WTC11 (cell line): ENCODE data around the gene HAPLN3. TPM values are rescaled to one million over a fixed set of nuclear protein-coding genes. Genes with fewer than 3 reads are reported as not detected.

Source experiments
- ATAC-seq: fragments of 200-7000 bp; cut with Tn5 transposase; 2 replicates; pipeline ENCODE4 v1.10.0; 2021; ENCODE audit warnings: mild to moderate bottlenecking, moderate library complexity
- CTCF ChIA-PET: fragments of 300-600 bp; sonication (Branson Sonifier 250); formaldehyde crosslinking; loops from one replicate; lab custom pipeline; 2021; ENCODE audit warnings: antibody characterized with exemption; lab: Charles Lee
- POLR2A ChIA-PET: fragments of 350-600 bp; sonication (Branson Sonifier 250); formaldehyde crosslinking; loops from one replicate; lab custom pipeline; 2021; ENCODE audit warnings: antibody characterized with exemption; lab: Charles Lee
- DNase-seq: peaks from one replicate; pipeline ENCODE4 v3.0.0; 2021; ENCODE audit warnings: low spot score
- H3K27ac Mint-ChIP-seq: 2 replicates; pipeline ENCODE4 v1.8.0; 2021; ENCODE audit warnings: mixed read lengths
- H3K27me3 Mint-ChIP-seq: 2 replicates; pipeline ENCODE4 v1.8.0; 2021; ENCODE audit warnings: low read depth, mild to moderate bottlenecking, moderate library complexity, mixed read lengths
- H3K36me3 Mint-ChIP-seq: 2 replicates; pipeline ENCODE4 v1.8.0; 2021; ENCODE audit warnings: mixed read lengths
- H3K4me1 Mint-ChIP-seq: 2 replicates; pipeline ENCODE4 v1.8.0; 2022; ENCODE audit warnings: mixed read lengths
- H3K4me3 Mint-ChIP-seq: 2 replicates; pipeline ENCODE4 v1.8.0; 2021; ENCODE audit warnings: mild to moderate bottlenecking, moderate library complexity, mixed read lengths
- H3K9me3 Mint-ChIP-seq: 2 replicates; pipeline ENCODE4 v1.8.0; 2021; ENCODE audit warnings: mixed read lengths
- ETV6 ChIP-seq: sonication (generic); formaldehyde crosslinking; IDR thresholded peaks from 2 replicates; pipeline ENCODE4 v1.8.1; 2022; ENCODE audit warnings: mild to moderate bottlenecking, missing genetic modification reagents
- FOXK1 ChIP-seq: sonication (generic); formaldehyde crosslinking; IDR thresholded peaks from 2 replicates; pipeline ENCODE4 v1.8.0; 2022; ENCODE audit warnings: mild to moderate bottlenecking, moderate library complexity, missing genetic modification reagents
- FOXP1 ChIP-seq: sonication (generic); formaldehyde crosslinking; IDR thresholded peaks from 2 replicates; pipeline ENCODE4 v1.8.0; 2022; ENCODE audit warnings: missing genetic modification reagents, mild to moderate bottlenecking, moderate library complexity, borderline replicate concordance
- FOXP4 ChIP-seq: sonication (generic); formaldehyde crosslinking; IDR thresholded peaks from 2 replicates; pipeline ENCODE4 v1.8.0; 2022; ENCODE audit warnings: mild to moderate bottlenecking, missing genetic modification reagents
- JUN ChIP-seq: sonication (generic); formaldehyde crosslinking; IDR thresholded peaks from 2 replicates; pipeline ENCODE4 v1.8.0; 2023; ENCODE audit warnings: mild to moderate bottlenecking, missing genetic modification reagents
- MXD4 ChIP-seq: fragments of 250-450 bp; sonication (Bioruptor Pico); IDR thresholded peaks from 2 replicates; pipeline ENCODE4 v1.8.0; 2021; ENCODE audit warnings: mild to moderate bottlenecking, moderate library complexity, borderline replicate concordance
- RORB ChIP-seq: fragments of 250-450 bp; sonication (Bioruptor Pico); IDR thresholded peaks from 2 replicates; pipeline ENCODE4 v1.9.0; 2021; ENCODE audit warnings: mild to moderate bottlenecking
- SP1 ChIP-seq: sonication (generic); formaldehyde crosslinking; conservative IDR thresholded peaks from 2 replicates; pipeline ENCODE4 v1.8.1; 2022; ENCODE audit warnings: missing genetic modification reagents
- TCF7 ChIP-seq: sonication (generic); formaldehyde crosslinking; IDR thresholded peaks from 2 replicates; pipeline ENCODE4 v1.8.0; 2022; ENCODE audit warnings: mild to moderate bottlenecking, low read depth, missing genetic modification reagents, moderate library complexity
- ZNF121 ChIP-seq: sonication (generic); formaldehyde crosslinking; IDR thresholded peaks from 2 replicates; pipeline ENCODE4 v1.8.0; 2023; ENCODE audit warnings: missing genetic modification reagents
- ZNF138 ChIP-seq: sonication (generic); formaldehyde crosslinking; conservative IDR thresholded peaks from 2 replicates; pipeline ENCODE4 v1.8.1; 2022; ENCODE audit warnings: mild to moderate bottlenecking, moderate library complexity, missing genetic modification reagents
- ZNF396 ChIP-seq: fragments of 250-450 bp; sonication (Bioruptor Pico); IDR thresholded peaks from 2 replicates; pipeline ENCODE4 v1.8.0; 2021; ENCODE audit warnings: mild to moderate bottlenecking, moderate library complexity, borderline replicate concordance
- total RNA-seq: library from RNA; stranded (reverse); gene quantifications from 3 replicates; pipeline ENCODE4 v1.2.3, GENCODE V29; 2021
- TF ChIP-seq, protein P1 (sequence below): fragments of 250-450 bp; sonication (Bioruptor Pico); IDR thresholded peaks from 2 replicates; pipeline ENCODE4 v2.1.2; 2022; ENCODE audit warnings: mild to moderate bottlenecking, moderate library complexity
- TF ChIP-seq, protein P2 (sequence below): sonication (generic); formaldehyde crosslinking; IDR thresholded peaks from 2 replicates; pipeline ENCODE4 v1.8.1; 2023; ENCODE audit warnings: mild to moderate bottlenecking, missing genetic modification reagents
- TF ChIP-seq, protein P3 (sequence below): sonication (generic); formaldehyde crosslinking; IDR thresholded peaks from 2 replicates; pipeline ENCODE4 v1.8.1; 2023; ENCODE audit warnings: mild to moderate bottlenecking, missing genetic modification reagents, moderate library complexity
- TF ChIP-seq, protein P4 (sequence below): sonication (generic); formaldehyde crosslinking; IDR thresholded peaks from 2 replicates; pipeline ENCODE4 v1.8.1; 2023; ENCODE audit warnings: mild to moderate bottlenecking, moderate library complexity, missing genetic modification reagents

The HAPLN3 gene
- total RNA-seq, 1 experiment from 2014 or later, result 50.6 TPM

DNA sequence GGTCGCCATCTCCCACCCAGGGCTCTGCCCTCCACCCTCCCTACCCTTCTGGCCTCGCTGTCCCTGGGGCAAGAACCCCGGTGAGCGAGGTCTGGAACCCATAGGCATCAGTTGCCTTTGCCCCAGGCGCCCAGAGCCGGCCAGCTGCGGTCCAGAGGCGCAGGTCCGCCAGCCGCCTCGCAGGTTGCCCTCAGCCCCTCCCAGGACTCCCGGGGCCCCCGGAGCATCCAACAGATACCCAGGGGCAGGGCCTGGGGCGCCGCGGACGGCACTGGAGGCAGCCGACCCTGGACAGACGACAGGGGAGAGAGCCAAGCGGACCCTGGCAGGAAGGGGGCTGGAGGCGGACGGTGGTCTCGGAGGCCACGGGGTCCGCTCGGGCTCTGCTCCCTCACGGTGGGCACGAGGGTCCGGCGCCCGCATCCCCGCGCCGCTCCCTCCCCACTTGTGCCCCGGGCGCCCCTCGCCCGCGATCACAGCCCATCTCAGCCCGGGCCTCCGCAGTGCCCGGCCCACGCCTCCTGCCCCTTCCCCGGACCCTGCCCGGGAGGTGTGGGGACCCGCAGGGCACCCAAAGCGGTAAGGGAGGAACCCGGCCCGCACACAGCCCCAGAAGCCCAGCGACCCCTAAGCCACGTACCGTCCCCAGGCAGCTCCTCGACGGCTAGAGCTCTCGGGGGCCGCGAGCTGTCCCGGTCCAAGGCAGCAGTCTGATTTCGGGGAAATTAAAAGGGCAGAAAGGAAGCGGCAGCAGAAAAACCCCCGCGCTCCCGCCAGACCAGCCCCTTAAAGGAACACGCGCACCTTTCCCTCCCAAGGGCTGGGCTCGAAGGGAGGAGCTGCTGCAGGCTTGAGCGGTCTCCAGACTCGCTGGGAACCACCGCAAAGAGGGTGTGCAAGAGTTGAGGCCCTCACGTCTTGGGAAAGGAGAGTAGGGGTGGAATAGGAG is at the start of gene HAPLN3 (continued):
- no peak for TF ChIP-seq JUN (CRISPR knock-in tag)
- TF ChIP-seq, protein P1, sequence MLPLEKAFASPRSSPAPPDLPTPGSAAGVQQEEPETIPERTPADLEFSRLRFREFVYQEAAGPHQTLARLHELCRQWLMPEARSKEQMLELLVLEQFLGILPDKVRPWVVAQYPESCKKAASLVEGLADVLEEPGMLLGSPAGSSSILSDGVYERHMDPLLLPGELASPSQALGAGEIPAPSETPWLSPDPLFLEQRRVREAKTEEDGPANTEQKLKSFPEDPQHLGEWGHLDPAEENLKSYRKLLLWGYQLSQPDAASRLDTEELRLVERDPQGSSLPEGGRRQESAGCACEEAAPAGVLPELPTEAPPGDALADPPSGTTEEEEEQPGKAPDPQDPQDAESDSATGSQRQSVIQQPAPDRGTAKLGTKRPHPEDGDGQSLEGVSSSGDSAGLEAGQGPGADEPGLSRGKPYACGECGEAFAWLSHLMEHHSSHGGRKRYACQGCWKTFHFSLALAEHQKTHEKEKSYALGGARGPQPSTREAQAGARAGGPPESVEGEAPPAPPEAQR (CRISPR knock-in tag), result no peak

GRCh38 chr15:88940110-88940675 is 44.8 kb upstream of the HAPLN3 start:
- CTCF ChIA-PET, result interaction anchor here (0.6 to 1.4 kb wide), 5 partner anchors 23 to 62 kb away, joined by 3 to 6 read pairs (median 4); no protein-coding TSS in a partner anchor
- Mint-ChIP-seq H3K4me1 (peaks cover 49% of the 10 kb centered on the region), H3K9me3 (peaks cover 27% of the 10 kb centered on the region), H3K36me3 (peaks cover 27% of the 10 kb centered on the region)
- no peak for TF ChIP-seq MXD4 (CRISPR knock-in tag)
- no peak for TF ChIP-seq TCF7
- no peak for TF ChIP-seq RORB
- TF ChIP-seq, protein P2, sequence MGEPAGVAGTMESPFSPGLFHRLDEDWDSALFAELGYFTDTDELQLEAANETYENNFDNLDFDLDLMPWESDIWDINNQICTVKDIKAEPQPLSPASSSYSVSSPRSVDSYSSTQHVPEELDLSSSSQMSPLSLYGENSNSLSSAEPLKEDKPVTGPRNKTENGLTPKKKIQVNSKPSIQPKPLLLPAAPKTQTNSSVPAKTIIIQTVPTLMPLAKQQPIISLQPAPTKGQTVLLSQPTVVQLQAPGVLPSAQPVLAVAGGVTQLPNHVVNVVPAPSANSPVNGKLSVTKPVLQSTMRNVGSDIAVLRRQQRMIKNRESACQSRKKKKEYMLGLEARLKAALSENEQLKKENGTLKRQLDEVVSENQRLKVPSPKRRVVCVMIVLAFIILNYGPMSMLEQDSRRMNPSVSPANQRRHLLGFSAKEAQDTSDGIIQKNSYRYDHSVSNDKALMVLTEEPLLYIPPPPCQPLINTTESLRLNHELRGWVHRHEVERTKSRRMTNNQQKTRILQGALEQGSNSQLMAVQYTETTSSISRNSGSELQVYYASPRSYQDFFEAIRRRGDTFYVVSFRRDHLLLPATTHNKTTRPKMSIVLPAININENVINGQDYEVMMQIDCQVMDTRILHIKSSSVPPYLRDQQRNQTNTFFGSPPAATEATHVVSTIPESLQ (CRISPR knock-in tag), result no peak
- TF ChIP-seq SP1, result no peak
- TF ChIP-seq, all 79 proteins: peak for 0
- DNase-seq, result no peak
- H3K4me3 Mint-ChIP-seq, result no peak overlapping the region
- H3K27ac Mint-ChIP-seq, result peak overlapping the region; percentile 42; the same call in 1 of the 2 replicates
- POLR2A ChIA-PET, result interaction anchor here (1.0 kb wide), 1 partner anchor 59 kb away, joined by 3 read pairs; no protein-coding TSS in a partner anchor
- peaks cover 5% of the 10 kb centered on the region for H3K27me3 Mint-ChIP-seq
- ATAC-seq, result no peak

DNA sequence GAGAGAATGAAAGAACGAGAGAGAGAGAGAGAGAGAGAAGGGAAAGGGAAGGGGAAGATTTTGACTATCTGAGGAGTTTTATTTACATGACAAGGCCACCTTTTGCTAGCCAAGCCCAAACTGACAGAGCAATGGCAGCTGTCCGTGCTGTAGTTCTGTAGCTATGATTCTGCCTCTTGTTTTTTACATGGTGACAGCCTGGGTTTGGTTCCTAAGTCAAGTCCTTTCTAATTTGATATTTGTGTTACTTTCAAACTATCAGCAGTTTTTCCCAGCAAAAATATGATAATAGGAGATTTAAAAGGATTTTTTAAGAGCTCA is 44.1 kb upstream of the HAPLN3 start:
- Mint-ChIP-seq H3K27me3 (peaks cover 9% of the 10 kb centered on the region), H3K36me3 (peaks cover 35% of the 10 kb centered on the region), H3K4me1 (peaks cover 49% of the 10 kb centered on the region), H3K27ac (peak overlapping the region; percentile 95), H3K9me3 (peaks cover 35% of the 10 kb centered on the region), H3K4me3 (no peak overlapping the region)
- ChIA-PET CTCF (interaction anchor here (0.6 to 2.0 kb wide), 7 partner anchors 9 to 238 kb away, joined by 3 to 9 read pairs (median 4); no protein-coding TSS in a partner anchor), POLR2A (interaction anchor here (1.0 kb wide), 1 partner anchor 60 kb away, joined by 3 read pairs; no protein-coding TSS in a partner anchor)
- DNase-seq (no peak), ATAC-seq (peak; percentile 44; the same call in 1 of the 2 replicates)
- TF ChIP-seq, protein P3, sequence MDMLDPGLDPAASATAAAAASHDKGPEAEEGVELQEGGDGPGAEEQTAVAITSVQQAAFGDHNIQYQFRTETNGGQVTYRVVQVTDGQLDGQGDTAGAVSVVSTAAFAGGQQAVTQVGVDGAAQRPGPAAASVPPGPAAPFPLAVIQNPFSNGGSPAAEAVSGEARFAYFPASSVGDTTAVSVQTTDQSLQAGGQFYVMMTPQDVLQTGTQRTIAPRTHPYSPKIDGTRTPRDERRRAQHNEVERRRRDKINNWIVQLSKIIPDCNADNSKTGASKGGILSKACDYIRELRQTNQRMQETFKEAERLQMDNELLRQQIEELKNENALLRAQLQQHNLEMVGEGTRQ, result no peak

DNA sequence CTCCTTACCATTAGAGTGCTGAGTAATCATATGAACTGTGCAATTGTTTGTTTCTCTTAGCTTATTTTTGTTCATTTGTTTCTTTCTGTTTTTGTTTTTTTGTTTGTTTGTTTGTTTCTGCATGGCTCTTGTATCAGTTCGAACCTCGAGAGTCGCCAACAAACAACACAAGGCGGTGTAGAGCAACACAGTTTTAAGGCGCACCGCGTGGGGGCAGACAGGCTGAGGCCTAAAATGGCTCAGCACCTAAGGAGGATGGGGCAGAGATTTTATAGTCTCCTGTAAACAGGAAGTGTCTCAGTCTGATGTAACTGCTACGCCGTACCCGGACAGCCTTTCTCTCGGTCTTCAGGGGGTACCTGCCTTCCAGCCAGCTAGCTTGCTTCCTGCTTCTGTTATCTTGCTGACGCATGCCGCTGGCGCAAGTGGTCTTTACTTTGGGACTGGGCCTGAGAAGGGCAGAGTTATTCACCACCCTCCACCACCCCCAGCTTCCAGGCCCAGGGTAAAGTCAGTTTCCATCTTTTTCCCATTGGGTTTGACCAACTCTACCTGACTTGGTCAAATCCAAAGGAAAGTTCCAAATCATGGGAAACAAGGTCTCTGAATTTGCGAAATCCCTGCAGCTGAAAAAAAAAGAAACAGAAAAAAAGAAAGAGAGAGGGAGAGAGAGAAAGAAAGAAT is 43.6 kb upstream of the HAPLN3 start:
- ChIA-PET CTCF (interaction anchor here (0.6 to 2.0 kb wide), 8 partner anchors 10 to 238 kb away, joined by 3 to 9 read pairs (median 4); no protein-coding TSS in a partner anchor), POLR2A (interaction anchor here (0.6 to 1.0 kb wide), 3 partner anchors 43 to 60 kb away, joined by 3 to 6 read pairs (median 3); no protein-coding TSS in a partner anchor)
- H3K27ac Mint-ChIP-seq, result peak overlapping the region; percentile 95
- H3K4me3 Mint-ChIP-seq, result no peak overlapping the region
- H3K4me1 Mint-ChIP-seq, result peaks cover 49% of the 10 kb centered on the region
- ATAC-seq (peak; percentile 73), DNase-seq (peak; percentile 33)
- H3K9me3 Mint-ChIP-seq, result peaks cover 40% of the 10 kb centered on the region
- H3K36me3 Mint-ChIP-seq, result peaks cover 40% of the 10 kb centered on the region
- peaks cover 12% of the 10 kb centered on the region for H3K27me3 Mint-ChIP-seq
- TF ChIP-seq FOXK1 (CRISPR knock-in tag) (0 out of 2 replicates have a peak, but pooled peaks have one; percentile 11), ZNF138 (CRISPR knock-in tag) (no peak), ZNF396 (0 out of 2 replicates have a peak, but pooled peaks have one; percentile 4), FOXP1 (peak; percentile 87; the same call in 1 of the 2 replicates), ETV6 (CRISPR knock-in tag) (0 out of 2 replicates have a peak, but pooled peaks have one; percentile 31), FOXP4 (CRISPR knock-in tag) (peak; percentile 89; the same call in 1 of the 2 replicates), ZNF121 (CRISPR knock-in tag) (peak; percentile 58; the same call in 1 of the 2 replicates)
- TF ChIP-seq, protein P4, sequence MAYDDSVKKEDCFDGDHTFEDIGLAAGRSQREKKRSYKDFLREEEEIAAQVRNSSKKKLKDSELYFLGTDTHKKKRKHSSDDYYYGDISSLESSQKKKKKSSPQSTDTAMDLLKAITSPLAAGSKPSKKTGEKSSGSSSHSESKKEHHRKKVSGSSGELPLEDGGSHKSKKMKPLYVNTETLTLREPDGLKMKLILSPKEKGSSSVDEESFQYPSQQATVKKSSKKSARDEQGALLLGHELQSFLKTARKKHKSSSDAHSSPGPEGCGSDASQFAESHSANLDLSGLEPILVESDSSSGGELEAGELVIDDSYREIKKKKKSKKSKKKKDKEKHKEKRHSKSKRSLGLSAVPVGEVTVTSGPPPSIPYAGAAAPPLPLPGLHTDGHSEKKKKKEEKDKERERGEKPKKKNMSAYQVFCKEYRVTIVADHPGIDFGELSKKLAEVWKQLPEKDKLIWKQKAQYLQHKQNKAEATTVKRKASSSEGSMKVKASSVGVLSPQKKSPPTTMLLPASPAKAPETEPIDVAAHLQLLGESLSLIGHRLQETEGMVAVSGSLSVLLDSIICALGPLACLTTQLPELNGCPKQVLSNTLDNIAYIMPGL (CRISPR knock-in tag), result no peak
